ENCODE measurements around the gene RGS1. TPM values are rescaled to one million over a fixed set of nuclear protein-coding genes. Genes with fewer than 3 reads are reported as not detected.

RGS1 gene
- total and polyA plus RNA-seq, 2 experiments from 2014 or later = 0.12 TPM; not detected in 1

DNA sequence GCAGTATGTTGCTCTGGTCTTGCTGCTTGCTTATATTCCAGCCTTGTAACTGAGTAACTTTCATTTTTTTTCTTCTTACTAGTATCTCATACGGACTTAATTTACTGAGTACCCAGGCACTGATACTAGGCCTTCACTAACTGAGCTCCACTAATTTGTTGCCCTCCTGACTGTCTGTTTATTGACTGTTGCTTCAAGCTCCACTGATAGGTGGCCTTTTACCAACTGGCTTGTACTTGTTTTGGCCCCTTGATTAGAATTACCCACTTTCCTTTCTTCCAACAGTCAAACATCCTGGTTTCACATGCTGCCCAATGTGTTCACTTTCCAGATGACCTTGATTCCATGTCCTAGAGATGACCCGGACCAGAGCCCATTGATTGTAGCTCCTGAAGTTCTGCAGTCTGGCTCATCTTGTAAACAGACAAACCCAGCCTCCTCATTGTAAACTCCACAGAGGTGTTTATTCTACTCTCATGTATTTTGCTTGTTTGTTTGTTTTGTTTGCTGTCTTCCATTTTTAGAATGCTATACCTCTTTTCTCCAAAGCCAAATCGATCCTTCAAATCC is 27.7 kb downstream of the RGS1 start:
- Histone ChIP-seq H3K9me3 (ENCODE audit: low read depth) (no peaks in the 10 kb centered on the region), H3K4me3 (no peak overlapping the region), H3K36me3 (no peaks in the 10 kb centered on the region), H3K27me3 (no peaks in the 10 kb centered on the region), H3K4me1 (ENCODE audit: low read depth) (no peaks in the 10 kb centered on the region), H3K27ac (no peak overlapping the region)
- no peak for DNase-seq (ENCODE audit: low read depth in 1 of 2, low spot score in 1 of 2)
- TF ChIP-seq, protein P1, sequence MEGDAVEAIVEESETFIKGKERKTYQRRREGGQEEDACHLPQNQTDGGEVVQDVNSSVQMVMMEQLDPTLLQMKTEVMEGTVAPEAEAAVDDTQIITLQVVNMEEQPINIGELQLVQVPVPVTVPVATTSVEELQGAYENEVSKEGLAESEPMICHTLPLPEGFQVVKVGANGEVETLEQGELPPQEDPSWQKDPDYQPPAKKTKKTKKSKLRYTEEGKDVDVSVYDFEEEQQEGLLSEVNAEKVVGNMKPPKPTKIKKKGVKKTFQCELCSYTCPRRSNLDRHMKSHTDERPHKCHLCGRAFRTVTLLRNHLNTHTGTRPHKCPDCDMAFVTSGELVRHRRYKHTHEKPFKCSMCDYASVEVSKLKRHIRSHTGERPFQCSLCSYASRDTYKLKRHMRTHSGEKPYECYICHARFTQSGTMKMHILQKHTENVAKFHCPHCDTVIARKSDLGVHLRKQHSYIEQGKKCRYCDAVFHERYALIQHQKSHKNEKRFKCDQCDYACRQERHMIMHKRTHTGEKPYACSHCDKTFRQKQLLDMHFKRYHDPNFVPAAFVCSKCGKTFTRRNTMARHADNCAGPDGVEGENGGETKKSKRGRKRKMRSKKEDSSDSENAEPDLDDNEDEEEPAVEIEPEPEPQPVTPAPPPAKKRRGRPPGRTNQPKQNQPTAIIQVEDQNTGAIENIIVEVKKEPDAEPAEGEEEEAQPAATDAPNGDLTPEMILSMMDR (IDR thresholded peaks at IDR 0.05; ENCODE audit: low read depth, low read length) = no peak

DNA sequence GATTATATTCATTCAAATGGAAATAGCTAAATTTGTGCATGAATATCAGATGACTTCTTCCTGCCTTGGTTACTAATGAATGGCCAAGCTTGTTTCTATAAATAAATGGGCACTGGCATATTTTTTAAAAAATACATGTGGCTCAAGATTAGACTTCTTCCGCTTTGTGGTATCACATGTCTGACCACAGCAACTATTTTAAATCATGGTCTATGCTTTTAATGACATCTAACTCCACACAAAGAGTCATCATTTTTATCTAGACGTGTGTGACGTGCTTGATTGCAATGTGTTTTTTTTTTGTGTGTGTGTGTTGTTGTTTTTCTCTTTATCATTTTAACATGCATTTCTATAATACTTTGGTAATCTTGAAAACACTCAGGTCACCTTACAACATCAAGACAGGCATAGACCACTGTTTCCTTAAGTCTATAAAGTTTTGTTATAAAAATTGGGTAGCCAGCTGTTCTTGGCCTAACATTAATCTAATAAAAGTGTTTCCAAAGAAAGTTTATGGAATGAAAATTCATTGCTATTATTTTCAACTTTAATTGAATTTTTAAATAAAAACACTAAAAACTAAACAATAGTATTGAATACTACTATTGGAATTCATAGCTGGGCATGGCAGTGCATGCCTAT is 29.5 kb downstream of the RGS1 start:
- no peak overlapping the region for H3K27ac ChIP-seq
- DNase-seq (ENCODE audit: low read depth in 1 of 2, low spot score in 1 of 2) = peak in 1 of 2 donors; percentile 51

DNA sequence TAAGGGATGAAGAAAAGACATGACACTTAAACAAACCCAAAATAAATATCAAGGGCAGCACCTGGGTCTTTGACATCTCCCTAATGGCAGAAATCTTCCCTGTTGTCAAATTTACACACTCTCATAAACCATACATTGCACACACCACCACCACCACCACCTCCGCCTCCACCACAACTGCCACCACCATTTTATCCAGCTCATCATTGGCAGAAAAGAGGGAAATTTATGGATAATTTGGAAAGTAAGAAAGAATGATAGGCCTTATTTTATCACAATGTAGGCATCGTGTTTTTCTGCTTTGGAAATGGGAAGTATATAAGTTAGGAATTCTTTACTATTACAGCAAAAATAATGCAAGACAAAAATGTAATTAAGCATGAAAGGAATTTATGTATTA is 33.1 kb downstream of the RGS1 start:
- no peaks in the 10 kb centered on the region for H3K36me3 ChIP-seq
- no peaks in the 10 kb centered on the region for H3K4me1 ChIP-seq (ENCODE audit: low read depth)
- DNase-seq (ENCODE audit: low read depth in 1 of 2, low spot score in 1 of 2) = no peak
- TF ChIP-seq, protein P1 (IDR thresholded peaks at IDR 0.05; ENCODE audit: low read depth, low read length) = no peak
- H3K4me3 ChIP-seq = no peak overlapping the region
- H3K9me3 ChIP-seq (ENCODE audit: low read depth) = no peaks in the 10 kb centered on the region
- no peaks in the 10 kb centered on the region for H3K27me3 ChIP-seq
- no peak overlapping the region for H3K27ac ChIP-seq

More for the DNA sequence above, 29.5 kb downstream of the RGS1 start:
- Histone ChIP-seq H3K36me3 (no peaks in the 10 kb centered on the region), H3K27me3 (no peaks in the 10 kb centered on the region), H3K4me1 (ENCODE audit: low read depth) (no peaks in the 10 kb centered on the region), H3K9me3 (ENCODE audit: low read depth) (no peaks in the 10 kb centered on the region), H3K4me3 (no peak overlapping the region)
- TF ChIP-seq, protein P1 (IDR thresholded peaks at IDR 0.05; ENCODE audit: low read depth, low read length) = no peak

DNA sequence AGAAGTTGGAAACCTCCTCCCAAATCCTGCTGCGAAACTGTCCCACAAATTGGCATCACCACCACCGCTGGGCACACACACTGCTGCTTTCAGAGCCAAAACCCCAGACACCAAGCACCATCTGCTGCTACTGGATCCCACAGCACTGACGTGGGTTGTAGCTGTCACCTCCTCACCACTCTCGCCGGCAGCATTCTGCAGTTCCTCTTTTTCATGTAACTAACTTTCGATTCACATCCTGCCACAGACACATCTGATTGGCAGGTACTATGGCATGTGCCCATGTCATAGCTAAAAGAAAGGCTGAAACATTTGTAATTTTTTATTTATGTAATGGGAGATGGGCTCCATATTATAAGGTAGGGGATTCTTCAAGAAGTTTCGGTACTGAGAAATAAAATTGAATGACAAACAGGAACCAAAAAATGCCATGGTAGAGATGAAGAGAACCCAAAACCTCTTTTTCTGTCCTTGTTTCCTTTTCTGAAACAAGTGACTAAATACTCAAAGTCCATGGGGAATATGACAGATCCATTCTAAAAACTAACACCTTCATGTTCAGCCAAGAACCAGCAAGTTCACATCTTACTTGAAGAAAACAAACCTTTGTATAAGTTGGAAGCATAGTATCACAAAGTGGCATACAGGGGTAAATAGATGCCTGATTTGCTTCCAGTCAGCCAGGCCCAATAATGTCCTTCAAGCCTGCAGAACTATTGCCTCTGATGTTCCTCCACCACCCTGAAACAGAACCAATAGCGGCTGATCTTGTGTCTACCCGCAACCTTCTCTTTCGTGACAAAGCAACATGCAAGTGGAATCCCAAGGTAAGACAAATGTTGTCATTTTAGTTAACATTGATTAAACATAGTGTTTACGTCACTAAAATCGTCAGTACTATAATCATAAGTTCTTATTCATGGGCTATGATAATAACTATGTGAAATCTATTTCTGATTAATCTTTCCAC is 33.8 kb downstream of the RGS1 start:
- H3K36me3 ChIP-seq = no peaks in the 10 kb centered on the region
- no peak overlapping the region for H3K27ac ChIP-seq
- no peaks in the 10 kb centered on the region for H3K9me3 ChIP-seq (ENCODE audit: low read depth)
- TF ChIP-seq, protein P1 (IDR thresholded peaks at IDR 0.05; ENCODE audit: low read depth, low read length) = no peak
- H3K4me3 ChIP-seq = no peak overlapping the region
- no peaks in the 10 kb centered on the region for H3K4me1 ChIP-seq (ENCODE audit: low read depth)
- H3K27me3 ChIP-seq = no peaks in the 10 kb centered on the region
- no peak for DNase-seq (ENCODE audit: low read depth in 1 of 2, low spot score in 1 of 2)

DNA sequence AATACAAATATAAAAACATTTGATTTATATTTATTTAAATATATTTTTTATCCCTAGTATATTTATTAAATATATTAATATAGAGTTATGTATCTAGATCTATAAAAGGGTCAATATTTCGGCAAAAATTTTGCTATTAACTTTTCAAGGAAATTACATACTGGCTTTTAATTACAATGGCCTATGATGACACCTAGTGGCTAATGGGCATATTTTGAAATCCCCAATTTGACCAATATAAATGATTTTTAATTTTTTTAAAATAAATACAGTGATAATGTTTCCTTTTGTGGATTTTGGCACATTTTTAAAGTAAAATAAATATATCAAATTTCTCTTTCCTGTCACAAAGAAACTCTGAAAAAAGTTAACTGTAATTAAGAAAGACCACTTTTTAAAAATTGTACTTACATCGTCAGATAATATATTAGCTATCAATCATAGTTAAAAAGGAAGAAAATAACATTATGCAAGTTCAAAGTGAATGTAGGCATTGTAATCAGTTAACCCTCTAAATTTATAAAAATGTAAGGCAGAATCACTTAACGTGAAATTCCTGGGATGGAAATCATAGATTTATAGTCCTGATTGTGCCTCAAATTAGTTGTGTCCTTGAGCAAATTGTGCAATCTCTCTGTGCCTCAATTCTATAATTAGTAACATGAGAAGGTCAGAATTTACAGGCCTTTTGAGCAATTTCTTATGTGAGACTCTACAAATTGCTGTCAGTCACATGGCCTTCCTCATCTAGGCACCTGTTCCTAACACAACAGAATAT is 34.7 kb downstream of the RGS1 start:
- TF ChIP-seq, protein P1 (IDR thresholded peaks at IDR 0.05; ENCODE audit: low read depth, low read length) = peak; percentile 51
- Histone ChIP-seq H3K27me3 (no peaks in the 10 kb centered on the region), H3K27ac (no peak overlapping the region), H3K36me3 (no peaks in the 10 kb centered on the region), H3K9me3 (ENCODE audit: low read depth) (no peaks in the 10 kb centered on the region), H3K4me3 (no peak overlapping the region), H3K4me1 (ENCODE audit: low read depth) (no peaks in the 10 kb centered on the region)
- DNase-seq (ENCODE audit: low read depth in 1 of 2, low spot score in 1 of 2) = peak in 1 of 2 donors; percentile 54
